A673 (cell line): ENCODE results near the gene QSOX2.

Experiments
- EZH2 ChIP-seq: fragments of 200-600 bp; sonication (generic); IDR thresholded peaks from 2 replicates; pipeline ENCODE4 v1.6.1; 2017; ENCODE audit warnings: borderline replicate concordance, low read depth, mild to moderate bottlenecking, mixed read lengths, antibody characterized with exemption, low read length; ENCODE audit not compliant: poor library complexity, severe bottlenecking
- TF ChIP-seq, protein P1 (sequence below): fragments of 300-800, 200-600 bp; sonication (generic); conservative IDR thresholded peaks from 2 replicates; pipeline ENCODE4 v1.5.1; 2017; ENCODE audit warnings: low read depth, mild to moderate bottlenecking, antibody characterized with exemption, low read length, moderate library complexity, mixed read lengths

- TF ChIP-seq EZH2 = peak; percentile 91
- TF ChIP-seq, protein P1, sequence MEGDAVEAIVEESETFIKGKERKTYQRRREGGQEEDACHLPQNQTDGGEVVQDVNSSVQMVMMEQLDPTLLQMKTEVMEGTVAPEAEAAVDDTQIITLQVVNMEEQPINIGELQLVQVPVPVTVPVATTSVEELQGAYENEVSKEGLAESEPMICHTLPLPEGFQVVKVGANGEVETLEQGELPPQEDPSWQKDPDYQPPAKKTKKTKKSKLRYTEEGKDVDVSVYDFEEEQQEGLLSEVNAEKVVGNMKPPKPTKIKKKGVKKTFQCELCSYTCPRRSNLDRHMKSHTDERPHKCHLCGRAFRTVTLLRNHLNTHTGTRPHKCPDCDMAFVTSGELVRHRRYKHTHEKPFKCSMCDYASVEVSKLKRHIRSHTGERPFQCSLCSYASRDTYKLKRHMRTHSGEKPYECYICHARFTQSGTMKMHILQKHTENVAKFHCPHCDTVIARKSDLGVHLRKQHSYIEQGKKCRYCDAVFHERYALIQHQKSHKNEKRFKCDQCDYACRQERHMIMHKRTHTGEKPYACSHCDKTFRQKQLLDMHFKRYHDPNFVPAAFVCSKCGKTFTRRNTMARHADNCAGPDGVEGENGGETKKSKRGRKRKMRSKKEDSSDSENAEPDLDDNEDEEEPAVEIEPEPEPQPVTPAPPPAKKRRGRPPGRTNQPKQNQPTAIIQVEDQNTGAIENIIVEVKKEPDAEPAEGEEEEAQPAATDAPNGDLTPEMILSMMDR = no peak
Observed at GRCh38 chr9:136193127-136193890, 52.3 kb downstream of the QSOX2 start.
